Measurements from ENCODE around the gene NDST4.
"Not testable (repeated sequence)": the region's sequence is repeated elsewhere in the genome, so short reads cannot be mapped to it uniquely, and the experiment has no call there.

The NDST4 gene

DNA sequence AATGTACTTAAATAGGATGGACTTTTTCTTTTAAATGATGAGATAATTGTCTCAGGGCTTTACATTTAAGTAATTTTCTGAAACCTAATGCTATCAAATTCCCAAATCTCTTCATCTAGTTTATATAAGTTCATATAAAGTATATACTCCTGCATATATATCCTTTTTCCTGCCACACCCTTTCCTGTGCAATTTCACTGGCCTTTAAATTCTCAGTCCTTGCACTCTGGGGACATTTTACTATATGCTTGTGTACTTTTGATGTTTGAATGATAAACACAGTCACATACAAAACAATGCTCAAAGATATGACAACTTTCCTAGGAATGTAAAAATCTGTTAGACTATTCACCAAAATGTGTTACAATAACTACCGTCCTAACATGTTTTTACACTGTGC, 60.1 kb downstream of the NDST4 start:
- no peak for DNase-seq

DNA sequence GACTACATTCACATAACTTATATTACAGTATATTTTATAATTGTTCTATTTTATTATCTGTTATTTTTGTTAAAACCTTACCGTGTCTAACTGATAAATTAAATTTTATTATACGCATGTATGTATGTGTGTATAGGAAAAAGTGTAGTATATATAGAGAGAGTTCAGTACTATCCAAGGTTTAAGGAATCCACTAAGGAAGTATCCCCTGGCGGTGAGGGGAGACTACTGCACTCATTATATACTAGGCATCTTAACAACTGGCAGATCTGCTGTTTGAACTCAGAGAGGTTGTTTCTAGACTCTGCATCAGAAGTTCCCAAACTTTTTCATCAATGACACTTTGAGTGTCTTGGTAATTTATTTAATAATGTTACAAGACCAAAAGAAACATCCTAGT, 70.9 kb downstream of the NDST4 start:
- no peak for DNase-seq

DNA sequence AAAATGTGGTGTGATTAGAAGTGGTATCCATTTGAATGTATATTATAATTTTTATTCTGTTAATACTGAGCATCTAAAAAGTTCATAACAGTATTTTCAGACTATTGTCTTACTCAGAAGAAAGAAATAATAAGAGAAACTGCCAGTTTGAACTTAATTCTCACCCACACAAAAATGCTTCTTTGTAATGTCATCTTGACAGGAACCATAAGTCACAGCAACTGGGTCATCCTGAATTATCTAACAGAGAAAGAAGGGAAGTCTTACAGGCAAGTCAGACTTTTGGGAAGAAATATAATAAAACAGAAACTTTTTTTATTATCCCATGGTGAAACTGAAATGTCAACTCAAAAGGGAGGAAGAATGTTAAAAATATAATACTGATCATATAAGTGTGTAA, 83.1 kb downstream of the NDST4 start:
- no peak for DNase-seq

DNA sequence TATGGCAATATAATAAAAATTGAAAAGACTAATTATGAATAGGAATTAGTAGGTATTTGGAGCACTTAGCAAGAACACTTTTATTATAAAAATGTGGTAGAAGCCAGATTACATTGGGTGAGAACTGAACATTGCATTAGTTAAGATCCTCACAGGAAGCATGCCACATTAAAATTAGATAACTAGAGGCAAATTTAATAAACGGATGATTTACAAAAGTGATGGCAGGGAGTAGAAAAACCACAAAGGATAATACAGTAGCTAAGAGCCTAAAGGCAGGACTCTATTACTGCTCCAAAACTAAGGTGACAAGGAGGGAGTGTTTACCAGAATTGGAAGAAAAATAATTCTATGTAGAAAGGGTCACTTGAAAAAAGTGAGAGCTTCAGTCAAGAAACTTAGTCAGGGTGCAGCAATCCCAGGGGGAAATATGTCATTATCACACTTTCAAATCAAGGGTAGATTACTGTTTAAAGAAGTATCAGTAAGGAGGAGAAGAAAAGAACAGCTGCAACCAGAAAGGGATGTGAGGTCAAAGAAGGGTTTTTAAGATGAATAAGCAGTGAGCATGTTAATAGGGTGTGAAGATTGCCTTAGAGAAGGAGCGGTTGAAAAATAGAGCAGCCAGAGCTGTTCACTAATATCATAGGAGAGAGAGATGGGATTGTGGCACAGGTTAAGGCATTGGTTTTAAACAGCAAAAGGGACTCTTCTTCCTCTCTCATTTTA, 84.6 kb downstream of the NDST4 start:
- no peak for DNase-seq

DNA sequence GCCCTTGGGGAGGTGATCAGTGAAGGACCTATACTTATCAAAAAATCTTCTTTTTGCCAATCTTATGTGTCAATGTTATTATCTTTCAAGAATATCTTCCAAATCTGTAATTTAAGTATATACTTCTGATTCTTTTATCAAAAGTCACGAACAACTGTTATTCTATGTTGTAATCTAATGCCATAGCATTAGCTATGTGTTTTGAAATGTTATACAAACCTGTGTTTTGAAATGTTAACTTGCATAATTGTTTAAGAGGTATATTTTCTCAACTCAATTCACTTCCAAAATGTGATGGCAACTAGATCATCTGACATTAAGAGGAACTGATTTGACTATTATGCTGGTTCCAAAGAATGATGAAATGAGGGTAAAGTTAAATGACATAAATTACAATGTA, 113.5 kb downstream of the NDST4 start:
- DNase-seq: no peak

DNA sequence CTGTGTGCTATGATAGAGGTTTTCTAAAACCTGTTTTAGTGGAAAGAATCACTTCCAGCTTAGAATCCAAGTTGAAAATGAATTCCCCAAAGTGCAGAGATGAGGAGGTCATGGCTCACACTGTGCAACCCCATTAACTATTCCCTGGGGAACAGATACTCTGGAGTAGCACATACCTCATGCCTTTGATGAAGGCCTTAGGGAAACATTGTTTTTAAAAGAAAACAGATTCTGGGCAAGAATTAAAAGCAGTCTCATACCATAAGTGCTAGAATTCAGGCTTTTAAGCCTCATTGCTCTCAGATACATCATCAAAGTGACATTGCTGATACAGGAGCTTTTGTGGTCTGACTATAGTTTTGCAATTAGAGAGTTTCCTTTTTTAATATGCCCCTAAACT, 115.1 kb downstream of the NDST4 start:
- DNase-seq: no peak

DNA sequence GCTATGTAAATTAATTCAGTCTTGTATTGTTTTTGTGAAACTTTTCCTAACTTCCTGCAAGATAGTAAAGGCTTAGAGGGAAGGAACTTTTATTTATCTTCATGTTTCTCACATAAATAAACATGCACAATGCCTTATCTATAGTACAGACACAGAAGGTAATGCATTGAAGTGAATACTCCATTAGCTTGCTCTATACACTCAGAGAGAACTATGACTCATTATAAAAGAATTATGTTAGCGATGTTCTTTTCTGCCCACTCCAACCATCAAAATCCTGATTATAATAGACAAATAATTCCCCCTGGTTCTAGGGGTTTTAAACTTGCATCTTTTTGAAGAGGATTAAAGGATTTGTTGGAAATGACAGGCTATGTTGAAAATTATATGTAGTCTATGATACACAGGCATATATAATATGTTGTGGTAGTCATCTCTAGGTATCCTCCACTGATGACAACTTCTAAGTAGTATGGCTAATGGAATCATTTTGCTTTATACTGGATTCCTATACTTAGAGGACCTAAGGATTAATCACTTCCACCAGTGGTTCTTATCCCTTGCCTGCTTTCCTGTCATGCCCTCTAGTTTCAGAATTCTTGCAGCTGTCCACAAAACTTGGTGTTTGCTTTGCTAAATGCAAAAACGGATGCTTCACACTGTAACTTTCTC, 115.7 kb downstream of the NDST4 start:
- no peak for DNase-seq

DNA sequence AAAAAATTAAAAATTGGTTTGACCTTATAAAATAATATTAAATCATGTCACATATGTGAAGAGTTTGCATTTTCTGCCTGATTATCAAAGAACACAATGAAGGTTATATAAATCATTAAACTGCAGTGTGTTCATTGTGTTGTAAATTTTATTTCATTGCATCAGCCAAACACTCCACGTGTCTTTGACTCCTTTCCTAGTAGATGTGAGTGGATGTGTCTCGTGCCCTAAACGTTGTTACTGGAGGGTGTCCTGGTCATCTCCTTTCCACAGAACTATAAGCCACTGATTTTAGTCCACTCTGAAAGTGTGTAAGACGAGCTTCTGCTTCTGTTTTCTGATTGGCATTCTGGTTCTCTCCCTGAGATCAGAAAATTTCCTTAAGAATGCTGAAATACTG, 127.3 kb downstream of the NDST4 start:
- DNase-seq: no peak

DNA sequence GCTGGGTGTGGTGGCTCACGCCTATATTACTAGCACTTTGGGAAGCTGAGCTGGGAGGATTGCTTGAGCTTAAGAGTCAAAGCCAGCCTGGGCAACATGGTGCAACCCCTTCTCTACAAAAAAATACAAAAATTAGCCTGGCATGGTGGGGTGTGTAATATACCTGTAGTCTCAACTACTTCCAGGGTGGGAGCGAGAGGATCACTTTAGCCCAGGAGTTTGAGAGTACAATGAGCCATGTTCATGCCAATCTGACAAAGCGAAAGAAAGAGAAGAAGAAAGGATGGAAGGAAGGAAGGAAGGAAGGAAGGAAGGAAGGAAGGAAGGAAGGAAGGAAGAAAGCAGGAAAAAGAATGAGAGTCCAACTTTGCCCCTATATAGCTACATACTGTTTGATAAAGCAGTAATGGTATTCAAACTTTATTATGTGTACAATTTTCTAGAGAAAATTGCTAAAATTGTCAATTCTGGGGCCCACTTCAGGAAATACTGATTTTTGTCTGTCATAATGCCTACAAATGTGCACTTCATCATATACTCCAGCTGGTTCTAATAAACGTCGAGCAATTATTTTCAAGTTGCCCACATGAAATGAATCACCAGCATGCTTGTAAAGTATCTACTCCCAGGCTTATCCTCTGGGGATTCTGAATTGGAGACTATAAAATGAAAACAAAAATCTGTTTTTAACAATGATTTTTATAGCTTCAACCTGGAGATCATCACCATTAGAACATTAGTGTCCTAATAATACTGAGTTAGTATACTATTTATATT, 132.3 kb downstream of the NDST4 start:
- DNase-seq: no peak

DNA sequence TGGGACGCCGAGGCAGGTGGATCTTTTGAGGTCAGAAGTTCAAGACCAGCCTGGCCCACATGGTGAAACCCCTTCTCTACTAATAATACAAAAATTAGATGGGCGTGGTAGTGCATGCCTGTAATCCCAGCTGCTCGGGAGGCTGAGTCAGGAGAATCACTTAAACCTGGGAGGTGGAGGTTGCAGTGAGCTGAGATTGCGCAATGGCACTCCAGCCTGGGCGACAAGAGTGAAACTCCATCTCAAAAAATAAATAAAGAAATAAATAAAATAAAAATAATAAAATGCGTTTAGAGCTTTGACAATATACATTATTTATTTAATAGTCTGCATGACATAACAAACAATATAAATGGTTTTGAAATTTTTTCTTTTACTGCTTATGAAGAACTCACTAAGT, 133.0 kb downstream of the NDST4 start:
- DNase-seq: not testable (repeated sequence)

DNA sequence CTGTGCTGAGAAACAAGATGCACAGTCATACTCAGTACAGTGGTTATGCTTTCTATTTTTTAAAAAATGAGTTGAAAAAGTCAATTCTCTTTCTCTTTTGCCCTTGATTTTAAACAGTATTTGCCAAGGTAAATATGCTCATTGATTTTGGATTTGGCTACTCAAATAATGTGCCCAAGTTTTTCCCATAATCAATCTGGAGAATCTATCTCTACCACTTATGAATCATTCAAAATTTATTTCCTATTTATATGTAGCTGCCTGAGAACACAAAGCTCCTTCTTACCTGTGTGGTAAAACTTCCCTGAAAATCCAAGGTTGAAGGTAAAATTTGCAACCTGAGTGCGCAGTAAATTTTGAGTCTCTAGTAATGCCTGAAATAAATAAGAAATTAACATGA, 136.5 kb downstream of the NDST4 start:
- no peak for DNase-seq

DNA sequence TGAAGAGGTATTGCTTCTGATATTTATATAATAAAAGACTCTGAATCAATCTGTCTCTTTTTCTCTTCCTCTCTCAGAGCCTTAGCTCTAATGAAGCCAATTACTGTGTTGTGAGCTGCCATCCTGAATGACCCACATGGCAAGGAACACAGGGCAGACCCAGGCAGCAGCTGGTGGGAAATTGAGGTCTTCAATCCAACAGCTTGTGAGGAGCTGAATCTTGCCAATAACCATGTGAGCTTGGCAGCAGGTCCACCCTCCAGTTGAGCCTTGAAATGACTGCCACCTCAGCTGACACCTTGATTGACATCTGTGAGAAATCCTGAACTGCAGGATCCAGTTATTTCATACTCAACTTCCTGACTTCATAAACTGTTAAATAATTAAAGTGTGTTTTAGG, 149.4 kb downstream of the NDST4 start:
- DNase-seq: no peak

DNA sequence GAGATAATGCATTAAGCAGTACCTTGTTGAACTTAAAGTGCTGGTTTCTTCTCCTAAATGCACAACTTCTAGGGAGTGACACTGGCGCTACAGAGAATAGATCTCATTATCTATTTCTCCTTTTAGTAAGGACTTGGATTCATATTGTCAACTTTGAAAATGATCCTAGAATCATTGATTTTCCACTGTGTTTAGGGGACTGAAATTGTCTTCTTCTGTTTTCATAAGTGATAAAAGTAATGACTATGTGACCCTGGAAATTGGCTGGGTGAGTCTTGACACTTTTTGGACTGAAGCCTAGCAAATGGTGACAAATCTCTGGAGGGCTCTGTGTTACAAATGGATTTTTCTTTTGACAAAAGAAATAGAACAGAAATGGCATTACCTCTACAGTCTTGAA, 167.8 kb downstream of the NDST4 start:
- DNase-seq: no peak

DNA sequence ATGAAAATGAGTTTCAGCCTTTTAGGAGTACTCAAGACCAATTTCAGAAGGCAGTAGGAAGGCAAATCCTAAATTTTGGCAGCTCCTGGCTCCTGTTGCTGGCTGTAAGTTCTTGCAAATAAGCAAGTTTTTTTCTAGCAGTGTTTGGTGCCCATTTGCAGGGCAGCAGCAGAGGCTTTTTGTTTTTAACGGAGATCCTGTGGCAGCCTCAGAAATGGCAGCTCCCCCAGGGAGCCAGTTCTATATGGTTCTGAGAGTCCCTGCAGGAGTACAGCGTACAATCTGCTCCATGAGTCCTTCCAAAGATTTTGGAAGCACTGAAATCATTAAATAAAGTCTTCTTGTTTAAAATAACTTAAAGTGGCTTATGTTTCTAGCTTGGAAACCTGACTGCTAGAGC, 171.9 kb downstream of the NDST4 start:
- DNase-seq: no peak

DNA sequence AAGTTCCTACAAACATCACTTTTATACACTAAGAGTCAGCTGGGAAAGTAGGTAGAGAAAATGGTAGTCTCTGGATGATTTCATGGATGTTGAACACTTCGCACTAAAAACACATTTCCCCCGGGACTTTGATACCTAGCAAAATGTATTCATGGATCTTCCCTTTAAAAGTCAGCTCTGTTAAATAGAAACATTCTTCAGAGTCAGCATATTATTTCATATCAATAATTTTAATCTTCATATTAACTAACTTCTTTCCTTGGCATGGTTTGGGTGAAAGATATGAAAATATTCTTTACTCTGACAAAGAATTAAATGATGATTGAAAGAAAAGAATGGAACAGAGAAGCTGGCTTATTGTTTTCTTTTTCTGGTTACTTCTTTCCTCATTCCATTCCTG, 185.5 kb downstream of the NDST4 start:
- no peak for DNase-seq

DNA sequence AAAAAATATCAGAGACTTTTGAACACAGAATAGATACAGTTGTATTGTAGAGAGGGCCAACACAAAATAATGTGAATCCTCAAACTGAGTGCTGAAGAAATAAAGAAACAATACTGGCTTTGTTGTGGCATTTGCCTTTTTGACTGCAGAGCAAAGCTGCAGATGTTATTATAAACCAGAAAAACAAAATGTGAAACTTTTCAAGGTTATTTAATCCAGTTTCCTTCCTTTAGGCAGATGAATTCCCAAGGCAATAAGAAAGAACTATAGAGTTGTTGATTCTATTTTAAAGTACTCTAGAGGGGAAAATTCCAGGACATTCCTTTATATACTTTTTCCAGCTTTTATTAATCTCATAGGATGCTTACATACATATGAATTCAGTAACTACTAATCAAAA, 186.8 kb downstream of the NDST4 start:
- DNase-seq: no peak

DNA sequence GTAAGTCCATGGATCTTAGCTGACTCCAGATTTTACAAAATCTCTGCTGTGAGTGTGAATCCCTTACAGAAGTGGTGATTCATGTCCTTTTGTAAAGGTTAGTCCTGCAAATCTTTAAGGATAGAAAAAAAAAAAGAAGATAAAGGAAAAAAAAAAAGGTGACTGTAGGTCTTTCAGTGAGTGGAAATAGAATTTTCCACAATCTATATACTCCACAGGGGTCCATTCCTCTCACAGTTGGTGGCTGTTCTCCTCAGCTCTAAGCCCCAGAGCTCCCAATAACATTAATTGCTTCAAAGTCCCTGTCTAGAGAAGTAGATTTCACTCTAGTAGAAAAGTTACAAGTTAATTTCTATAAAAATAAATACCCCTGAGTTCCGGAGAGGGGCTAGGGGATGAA, 189.1 kb downstream of the NDST4 start:
- no peak for DNase-seq

DNA sequence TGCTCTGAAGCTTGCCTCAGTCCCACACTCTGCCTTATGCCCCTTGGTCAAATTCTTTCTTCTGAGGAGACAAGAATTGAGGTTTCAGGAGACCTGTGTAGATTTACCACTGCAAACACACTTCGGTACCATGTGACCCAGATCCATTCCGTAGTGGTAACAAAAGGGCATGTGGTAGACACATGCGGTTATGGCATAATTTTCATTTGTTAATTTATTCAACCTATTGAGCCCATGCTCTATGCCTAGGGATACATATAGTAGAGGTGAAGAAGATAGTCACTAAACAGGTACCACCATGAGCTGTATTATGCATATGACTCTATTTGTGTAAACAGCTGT, 190.9 kb downstream of the NDST4 start:
- DNase-seq: peak; percentile 15

DNA sequence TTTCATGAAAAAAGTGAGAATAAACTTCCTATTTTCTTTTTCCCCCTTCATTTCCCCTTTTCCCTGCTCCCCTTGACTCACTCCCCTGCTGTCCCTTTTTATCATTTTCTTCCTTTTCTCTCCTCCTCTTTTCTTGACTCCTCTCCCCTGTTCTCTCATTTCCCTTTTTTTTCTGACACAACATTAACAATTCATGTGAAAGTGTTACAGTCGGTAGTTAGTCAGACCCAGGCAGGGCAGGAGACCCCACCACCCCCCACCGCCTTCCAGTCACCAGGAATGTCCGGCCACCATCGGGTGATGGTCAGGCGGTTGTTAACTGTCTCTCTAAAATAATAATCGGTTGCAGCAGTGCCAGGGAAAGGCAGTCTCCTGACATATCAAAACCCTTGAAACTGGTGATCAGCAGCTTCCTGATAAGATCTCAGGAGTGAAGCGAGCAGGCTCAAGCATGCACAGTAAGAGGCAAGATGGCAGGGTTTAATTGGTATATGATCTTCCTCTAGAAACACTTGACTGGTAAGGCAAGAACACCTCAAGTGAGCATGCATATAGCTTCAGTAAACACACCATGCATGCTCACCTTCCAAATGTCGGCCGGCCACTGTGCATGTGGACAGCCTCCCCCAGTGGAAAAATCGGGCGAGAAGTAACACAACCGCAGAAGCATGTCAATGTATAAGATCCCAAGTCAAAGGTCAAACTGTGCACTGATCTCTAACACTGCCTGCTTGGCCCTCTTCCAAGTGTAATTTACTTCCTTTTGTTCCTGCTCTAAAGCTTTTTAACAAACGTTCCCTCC, 191.4 kb downstream of the NDST4 start:
- DNase-seq: peak; percentile 36

DNA sequence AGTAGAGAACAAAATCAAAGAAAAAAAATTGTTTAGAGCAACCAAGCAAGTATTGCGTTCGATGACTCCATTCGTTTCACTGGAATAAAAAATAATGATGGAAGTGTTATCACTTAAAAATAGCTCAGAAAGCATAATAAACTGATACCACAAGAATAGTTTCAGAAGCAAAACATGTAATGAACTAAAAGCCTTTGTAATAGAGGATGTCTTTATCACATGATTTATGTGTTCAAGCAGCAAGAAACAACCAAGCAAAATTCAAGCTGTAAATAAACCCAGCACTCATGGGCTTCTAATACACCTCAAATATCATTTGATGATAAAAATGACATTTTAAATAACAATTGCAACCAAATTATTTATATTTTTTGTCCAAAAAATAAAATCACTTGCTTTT, 192.2 kb downstream of the NDST4 start:
- DNase-seq: no peak

DNA sequence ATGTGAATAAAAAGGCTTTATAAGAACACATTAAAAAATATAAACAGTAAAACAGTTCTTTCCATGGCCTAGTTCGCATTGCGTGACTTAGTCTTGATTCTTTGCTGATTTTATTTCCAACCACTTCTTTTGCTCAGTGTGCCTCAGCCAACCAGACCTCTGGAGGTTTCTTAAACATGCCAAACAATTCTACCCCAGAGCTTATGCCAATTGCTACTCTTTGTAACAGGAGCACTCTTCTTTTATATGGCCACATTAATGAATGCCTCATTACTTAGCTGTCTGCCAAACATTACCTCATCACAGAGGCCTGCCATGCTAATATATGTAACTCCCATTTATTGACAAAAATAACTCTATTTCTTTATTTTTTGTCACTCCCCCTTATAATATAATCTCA, 202.3 kb downstream of the NDST4 start:
- no peak for DNase-seq

DNA sequence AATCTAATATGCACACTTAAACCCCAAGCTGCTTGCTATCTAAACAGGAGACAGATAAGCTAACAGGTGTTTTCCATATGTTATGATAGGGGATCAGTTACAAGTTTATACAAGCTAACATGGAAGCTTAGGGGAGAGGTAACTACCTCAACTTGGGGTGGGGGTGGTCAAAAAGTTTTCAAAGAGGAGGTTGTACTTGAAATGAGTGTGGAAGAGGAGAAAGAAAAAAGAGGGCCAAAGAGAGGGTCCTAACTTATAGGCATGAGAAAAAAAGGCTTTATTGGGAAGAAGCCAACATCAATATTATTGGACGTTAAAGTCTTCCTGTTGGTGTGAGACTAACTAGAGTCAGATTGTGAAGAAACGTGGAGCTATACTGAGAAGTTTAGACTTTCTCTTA, 205.9 kb downstream of the NDST4 start:
- no peak for DNase-seq

DNA sequence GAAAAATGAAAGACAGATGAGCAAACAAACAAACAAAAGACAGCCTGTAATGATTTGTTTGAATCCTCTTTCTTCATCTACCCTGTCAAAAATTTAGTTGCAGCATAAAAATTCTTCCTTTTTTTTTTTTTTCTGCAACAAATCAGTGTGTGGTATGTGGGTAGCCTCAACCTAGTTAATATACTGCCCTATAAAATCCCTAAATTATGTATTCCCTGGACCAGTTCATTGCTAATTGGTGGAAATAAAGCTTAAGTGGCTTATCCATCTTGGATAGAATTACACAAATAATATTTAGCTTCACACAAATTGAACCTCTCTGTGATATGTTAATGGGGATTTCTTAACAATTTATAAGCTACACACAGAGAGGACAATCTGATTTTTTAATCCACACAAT, 208.4 kb downstream of the NDST4 start:
- no peak for DNase-seq

DNA sequence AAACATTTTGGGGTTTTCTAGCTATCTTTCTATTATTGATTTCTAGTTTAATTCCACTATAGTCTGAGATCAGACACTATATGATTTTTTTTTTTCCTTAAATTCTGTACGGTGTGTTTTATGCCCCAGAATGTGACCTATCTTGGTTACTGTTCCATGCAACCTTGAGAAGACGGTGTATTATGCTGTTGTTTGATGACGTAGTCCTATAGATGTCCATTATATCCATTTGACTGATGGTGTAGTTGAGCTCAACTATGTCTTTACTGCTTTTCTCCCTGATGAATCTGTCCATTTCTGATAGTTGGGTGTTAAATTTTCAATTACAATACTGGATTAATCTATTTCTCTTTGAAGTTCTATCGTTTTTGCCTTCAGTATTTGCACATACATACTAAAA, 212.5 kb downstream of the NDST4 start:
- DNase-seq: no peak

Measured in NCI-H2029 (cell line).